T-cell (primary cell): ENCODE measurements around the gene PAPPA. TPM values are rescaled to one million over a fixed set of nuclear protein-coding genes. Genes with fewer than 3 reads are reported as not detected.

Source experiments
- ATAC-seq, 4 experiments: fragments of 200-7000 bp in 3 of 4; fragments of 150-1000 bp in 1 of 4; cut with Tn5 transposase; replicated peaks in 1 of 4; 1 replicate in 3 of 4; 2 replicates in 1 of 4; pipeline ENCODE4 v1.10.0; 2021; ENCODE audit warnings: moderate library complexity in 3 of 4, mild to moderate bottlenecking in 2 of 4, moderate number of reproducible peaks in 1 of 4
- CTCF ChIA-PET, 2 donors: fragments of 300-600 bp; sonication (Branson Sonifier 250); formaldehyde crosslinking; loops; one replicate each; lab custom pipeline; 2022; ENCODE audit warnings: antibody characterized with exemption in 2 of 2; lab: Charles Lee
- POLR2A ChIA-PET, 2 donors: fragments of 300-600 bp; sonication (Branson Sonifier 250); formaldehyde crosslinking; loops; one replicate each; lab custom pipeline; 2022; ENCODE audit warnings: antibody characterized with exemption in 2 of 2; lab: Charles Lee
- DNase-seq, 35 experiments: peaks; one replicate each; pipeline versions ENCODE4 v3.0.0 to v3.0.0-alpha.2; 2013 to 2023
- H3K27ac ChIP-seq: one replicate; pipeline ENCODE4 v1.5.1; 2013; ENCODE audit warnings: low read length
- H3K27me3 ChIP-seq, 2 experiments: replicated peaks in 1 of 2; 1 replicate in 1 of 2; 2 replicates in 1 of 2; pipeline versions ENCODE4 v1.6.1 to v1.7.0; 2013; ENCODE audit warnings: low read length in 1 of 2, mixed read lengths in 1 of 2; ENCODE audit not compliant: control insufficient read depth in 2 of 2, insufficient read depth in 2 of 2; ENCODE audit errors: extremely low read depth in 1 of 2
- H3K36me3 ChIP-seq, 2 donors: 1 replicate in 1 of 2; 2 replicates in 1 of 2; pipeline versions ENCODE4 v1.6.1 to v1.7.0; 2013; ENCODE audit warnings: low read length in 1 of 2; ENCODE audit not compliant: control insufficient read depth in 2 of 2, insufficient read depth in 1 of 2; ENCODE audit errors: extremely low read depth in 1 of 2
- H3K4me1 ChIP-seq, 2 experiments: 1 replicate in 1 of 2; 2 replicates in 1 of 2; pipeline versions ENCODE4 v1.6.1 to v1.7.0; 2013; ENCODE audit warnings: low read length in 2 of 2, mixed read lengths in 1 of 2; ENCODE audit not compliant: insufficient read depth in 2 of 2, control insufficient read depth in 1 of 2; ENCODE audit errors: extremely low read depth in 1 of 2
- H3K4me3 ChIP-seq, 2 donors: 1 replicate in 1 of 2; 2 replicates in 1 of 2; pipeline versions ENCODE4 v1.5.1 to v1.7.0; 2013; ENCODE audit warnings: mild to moderate bottlenecking in 2 of 2, low read length in 1 of 2, moderate library complexity in 1 of 2; ENCODE audit not compliant: control insufficient read depth in 1 of 2; ENCODE audit errors: extremely low read depth in 1 of 2
- H3K9me3 ChIP-seq: 2 replicates; pipeline ENCODE4 v1.7.0; 2013
- H3K27ac Mint-ChIP-seq, 2 donors: one replicate each; pipeline ENCODE4 v1.8.0; 2020 to 2021; ENCODE audit warnings: mild to moderate bottlenecking in 2 of 2, mixed read lengths in 2 of 2
- H3K27me3 Mint-ChIP-seq, 2 donors: one replicate each; pipeline ENCODE4 v1.8.0; 2021 to 2022; ENCODE audit warnings: mixed read lengths in 2 of 2
- H3K36me3 Mint-ChIP-seq: one replicate; pipeline ENCODE4 v1.8.0; 2021; ENCODE audit warnings: mixed read lengths
- H3K4me1 Mint-ChIP-seq, 3 donors: one replicate each; pipeline ENCODE4 v1.8.0; 2020 to 2022; ENCODE audit warnings: mixed read lengths in 3 of 3, mild to moderate bottlenecking in 1 of 3
- H3K4me3 Mint-ChIP-seq, 3 donors: one replicate each; pipeline ENCODE4 v1.8.0; 2020 to 2022; ENCODE audit warnings: mild to moderate bottlenecking in 3 of 3, mixed read lengths in 3 of 3, moderate library complexity in 3 of 3
- H3K9me3 Mint-ChIP-seq, 3 donors: one replicate each; pipeline ENCODE4 v1.8.0; 2020 to 2022; ENCODE audit warnings: mixed read lengths in 3 of 3
- WGBS: methylation state at CpG from one replicate; pipeline ENCODE4 v1.1.5; 2013; ENCODE audit warnings: missing lambda C conversion rate; ENCODE audit not compliant: insufficient coverage; 5-methylcytosine and 5-hydroxymethylcytosine counted together
- total RNA-seq, 35 experiments: library from RNA in 6 of 35; stranded (reverse) in 6 of 35; fragments of 120-200 nt in 1 of 35; gene quantifications; one replicate each; pipeline versions ENCODE4 v1.2.1 to v1.2.4 and lab custom pipeline; 2013 to 2026

The PAPPA gene
- total RNA-seq, 5 donors from 2014 or later (not counting 1 experiment from before 2014, with no cell fraction given) = 0.03 to 0.09 (median 0.07) TPM; not detected in 2

- CTCF ChIA-PET = no interaction called here
- no peak overlapping the region for H3K27ac Mint-ChIP-seq
- no peaks in the 10 kb centered on the region for H3K4me1 ChIP-seq
- H3K27me3 Mint-ChIP-seq = no peaks in the 10 kb centered on the region
- no peaks in the 10 kb centered on the region for H3K36me3 ChIP-seq
- ATAC-seq (no peak), DNase-seq (no peak)
- no peak overlapping the region for H3K4me3 ChIP-seq
- no peak overlapping the region for H3K27ac ChIP-seq
- POLR2A ChIA-PET = no interaction called here
- no peak overlapping the region for H3K4me3 Mint-ChIP-seq
- peaks cover 12% of the 10 kb centered on the region for H3K36me3 Mint-ChIP-seq
- H3K9me3 Mint-ChIP-seq = no peaks in the 10 kb centered on the region
- no peaks in the 10 kb centered on the region for H3K9me3 ChIP-seq
- no peaks in the 10 kb centered on the region for H3K27me3 ChIP-seq
- H3K4me1 Mint-ChIP-seq = no peaks in the 10 kb centered on the region
These were observed 249.6 kb downstream of the PAPPA start for GRCh38 chr9:116403171-116403570.

- Histone ChIP-seq H3K36me3 (no peaks in the 10 kb centered on the region), H3K27ac (no peak overlapping the region), H3K9me3 (no peaks in the 10 kb centered on the region), H3K27me3 (no peaks in the 10 kb centered on the region), H3K4me3 (no peak overlapping the region), H3K4me1 (no peaks in the 10 kb centered on the region)
- CTCF ChIA-PET = no interaction called here
- no peaks in the 10 kb centered on the region for H3K4me1 Mint-ChIP-seq
- H3K4me3 Mint-ChIP-seq = no peak overlapping the region
- no peak for ATAC-seq
- WGBS = 93% methylated on average over 3 of the region's 3 CpGs
- no peak for DNase-seq
- H3K27me3 Mint-ChIP-seq = no peaks in the 10 kb centered on the region
- H3K27ac Mint-ChIP-seq = no peak overlapping the region
- peaks cover 15% of the 10 kb centered on the region for H3K36me3 Mint-ChIP-seq
- POLR2A ChIA-PET = no interaction called here
- H3K9me3 Mint-ChIP-seq = no peaks in the 10 kb centered on the region
These were observed 250.6 kb downstream of the PAPPA start for GRCh38 chr9:116404228-116404627.

- Histone ChIP-seq H3K4me3 (no peak overlapping the region), H3K9me3 (no peaks in the 10 kb centered on the region), H3K27ac (no peak overlapping the region), H3K4me1 (no peaks in the 10 kb centered on the region), H3K27me3 (no peaks in the 10 kb centered on the region), H3K36me3 (no peaks in the 10 kb centered on the region)
- H3K36me3 Mint-ChIP-seq = peaks cover 12% of the 10 kb centered on the region
- DNase-seq (no peak), ATAC-seq (no peak)
- no peaks in the 10 kb centered on the region for H3K9me3 Mint-ChIP-seq
- ChIA-PET CTCF (no interaction called here), POLR2A (interaction anchor here in 1 of 2 donors (0.6 kb wide), 1 partner anchor 132 kb away, joined by 5 read pairs; no protein-coding TSS in a partner anchor)
- H3K27ac Mint-ChIP-seq = no peak overlapping the region
- no peak overlapping the region for H3K4me3 Mint-ChIP-seq
- H3K27me3 Mint-ChIP-seq = no peaks in the 10 kb centered on the region
- no peaks in the 10 kb centered on the region for H3K4me1 Mint-ChIP-seq
- no CpG with 5 or more reads among the region's 1 CpG for WGBS
These were observed 251.7 kb downstream of the PAPPA start for GRCh38 chr9:116405321-116405720.

- CTCF ChIA-PET = no interaction called here
- POLR2A ChIA-PET = no interaction called here
- ATAC-seq = no peak
These were observed 252.9 kb downstream of the PAPPA start for GRCh38 chr9:116406469-116406868.

GRCh38 chr9:116409129-116409528 lies 255.5 kb downstream of the PAPPA start:
- no peak overlapping the region for H3K4me3 ChIP-seq
- Mint-ChIP-seq H3K27me3 (no peaks in the 10 kb centered on the region), H3K4me1 (no peaks in the 10 kb centered on the region), H3K9me3 (no peaks in the 10 kb centered on the region), H3K27ac (no peak overlapping the region), H3K36me3 (peaks cover 15% of the 10 kb centered on the region), H3K4me3 (no peak overlapping the region)
- no peak overlapping the region for H3K27ac ChIP-seq
- no peaks in the 10 kb centered on the region for H3K27me3 ChIP-seq
- H3K36me3 ChIP-seq = no peaks in the 10 kb centered on the region
- no peaks in the 10 kb centered on the region for H3K9me3 ChIP-seq
- no peaks in the 10 kb centered on the region for H3K4me1 ChIP-seq
- 85% methylated on average over 2 of the region's 2 CpGs for WGBS
- no peak for ATAC-seq
- ChIA-PET CTCF (no interaction called here), POLR2A (no interaction called here)
- no peak for DNase-seq

More at GRCh38 chr9:116406469-116406868, 252.9 kb downstream of the PAPPA start:
- Mint-ChIP-seq H3K4me1 (no peaks in the 10 kb centered on the region), H3K36me3 (peaks cover 15% of the 10 kb centered on the region), H3K27ac (no peak overlapping the region), H3K27me3 (no peaks in the 10 kb centered on the region), H3K4me3 (no peak overlapping the region), H3K9me3 (no peaks in the 10 kb centered on the region)
- H3K27me3 ChIP-seq = no peaks in the 10 kb centered on the region
- H3K9me3 ChIP-seq = no peaks in the 10 kb centered on the region
- H3K27ac ChIP-seq = no peak overlapping the region
- no CpG with 5 or more reads among the region's 2 CpGs for WGBS
- H3K4me1 ChIP-seq = no peaks in the 10 kb centered on the region
- no peak for DNase-seq
- H3K4me3 ChIP-seq = no peak overlapping the region
- H3K36me3 ChIP-seq = no peaks in the 10 kb centered on the region

- Histone ChIP-seq H3K27ac (no peak overlapping the region), H3K4me1 (no peaks in the 10 kb centered on the region), H3K9me3 (no peaks in the 10 kb centered on the region), H3K4me3 (no peak overlapping the region), H3K36me3 (no peaks in the 10 kb centered on the region), H3K27me3 (no peaks in the 10 kb centered on the region)
- no peak for ATAC-seq
- H3K27ac Mint-ChIP-seq = no peak overlapping the region
- 74% methylated on average over 4 of the region's 6 CpGs for WGBS
- no peaks in the 10 kb centered on the region for H3K9me3 Mint-ChIP-seq
- no peaks in the 10 kb centered on the region for H3K4me1 Mint-ChIP-seq
- DNase-seq = no peak
- no peak overlapping the region for H3K4me3 Mint-ChIP-seq
- H3K27me3 Mint-ChIP-seq = no peaks in the 10 kb centered on the region
- ChIA-PET CTCF (no interaction called here), POLR2A (no interaction called here)
- peaks cover 15% of the 10 kb centered on the region for H3K36me3 Mint-ChIP-seq
These were observed 256.0 kb downstream of the PAPPA start for GRCh38 chr9:116409638-116410037.

- no peak overlapping the region for H3K4me3 Mint-ChIP-seq
- 100% methylated on average over 1 of the region's 1 CpG for WGBS
These were observed 257.9 kb downstream of the PAPPA start for GRCh38 chr9:116411506-116411905.

More at GRCh38 chr9:116411506-116411905, 257.9 kb downstream of the PAPPA start:
- no peaks in the 10 kb centered on the region for H3K9me3 Mint-ChIP-seq
- H3K36me3 Mint-ChIP-seq = peaks cover 23% of the 10 kb centered on the region
- no peaks in the 10 kb centered on the region for H3K27me3 Mint-ChIP-seq
- H3K9me3 ChIP-seq = no peaks in the 10 kb centered on the region
- H3K4me3 ChIP-seq = no peak overlapping the region
- no peaks in the 10 kb centered on the region for H3K4me1 Mint-ChIP-seq
- ATAC-seq (no peak), DNase-seq (no peak)
- H3K27ac Mint-ChIP-seq = no peak overlapping the region
- ChIA-PET POLR2A (no interaction called here), CTCF (no interaction called here)
- H3K36me3 ChIP-seq = no peaks in the 10 kb centered on the region
- no peaks in the 10 kb centered on the region for H3K4me1 ChIP-seq
- H3K27me3 ChIP-seq = no peaks in the 10 kb centered on the region
- no peak overlapping the region for H3K27ac ChIP-seq
